Measurements from ENCODE around the gene SLC49A4. TPM values are rescaled to one million over a fixed set of nuclear protein-coding genes. Genes with fewer than 3 reads are reported as not detected.

Gene SLC49A4
- total RNA-seq, 4 donors from 2014 or later = 28.0 to 41.8 (median 37.9) TPM

GRCh38 chr3:122882361-122882947 lies 87.6 kb downstream of the SLC49A4 start:
- 79 to 86% methylated on average over 2 of the region's 2 CpGs for WGBS, 2 donors

GRCh38 chr3:122886251-122886650 lies 91.4 kb downstream of the SLC49A4 start:
- TF ChIP-seq CTCF (IDR thresholded peaks at IDR 0.05) = no peak
- 93 to 97% methylated on average over 4 of the region's 4 CpGs for WGBS, 2 donors
- DNase-seq (ENCODE audit: low spot score in 2 of 2) = no peak
- intact Hi-C loops (cut with DNase I; ENCODE audit: low total_unique reads) = no loop called here
- no peak overlapping the region for H3K4me3 ChIP-seq (ENCODE audit: low read depth, poor library complexity, severe bottlenecking)

More at GRCh38 chr3:122882361-122882947, 87.6 kb downstream of the SLC49A4 start:
- DNase-seq (ENCODE audit: low spot score in 2 of 2) = no peak
- H3K4me3 ChIP-seq (ENCODE audit: low read depth, poor library complexity, severe bottlenecking) = no peak overlapping the region
- TF ChIP-seq CTCF (IDR thresholded peaks at IDR 0.05) = no peak
- TF ChIP-seq POLR2A (IDR thresholded peaks at IDR 0.05) = no peak
- intact Hi-C loops (cut with DNase I; ENCODE audit: low total_unique reads) = no loop called here

- no peak overlapping the region for H3K4me3 ChIP-seq (ENCODE audit: low read depth, poor library complexity, severe bottlenecking)
- no peak for TF ChIP-seq POLR2A (IDR thresholded peaks at IDR 0.05)
- no peak for TF ChIP-seq CTCF (IDR thresholded peaks at IDR 0.05)
- intact Hi-C loops (cut with DNase I; ENCODE audit: low total_unique reads) = no loop called here
- WGBS, 2 donors = 84 to 89% methylated on average over 4 of the region's 4 CpGs
- no peak for DNase-seq (ENCODE audit: low spot score in 2 of 2)
Observed at GRCh38 chr3:122886946-122887345, 92.1 kb downstream of the SLC49A4 start.

GRCh38 chr3:122890077-122890719 lies 95.3 kb downstream of the SLC49A4 start:
- peak in 1 of 2 donors; percentile 64 for DNase-seq (ENCODE audit: low spot score in 2 of 2)
- no peak overlapping the region for H3K4me3 ChIP-seq (ENCODE audit: low read depth, poor library complexity, severe bottlenecking)
- WGBS, 2 donors = 11 to 13% methylated on average over 6 of the region's 6 CpGs
- intact Hi-C loops (cut with DNase I; ENCODE audit: low total_unique reads) = no loop called here
- TF ChIP-seq CTCF (IDR thresholded peaks at IDR 0.05) = no peak
- TF ChIP-seq POLR2A (IDR thresholded peaks at IDR 0.05) = no peak

GRCh38 chr3:122890720-122891220 lies 95.9 kb downstream of the SLC49A4 start:
- TF ChIP-seq POLR2A (IDR thresholded peaks at IDR 0.05) (no peak), CTCF (IDR thresholded peaks at IDR 0.05) (no peak)
- 56% methylated on average over 4 of the region's 4 CpGs for WGBS, 2 donors

More at GRCh38 chr3:122890720-122891220, 95.9 kb downstream of the SLC49A4 start:
- no peak for DNase-seq (ENCODE audit: low spot score in 2 of 2)
- intact Hi-C loops (cut with DNase I; ENCODE audit: low total_unique reads) = no loop called here
- no peak overlapping the region for H3K4me3 ChIP-seq (ENCODE audit: low read depth, poor library complexity, severe bottlenecking)

Data from lower leg skin (tissue), 4 donors.